ENCODE results near the gene SNX11.

- TF ChIP-seq ZFP3 (tag by site-specific recombination; IDR thresholded peaks at IDR 0.05; ENCODE audit: low read depth) (no peak), ZNF10 (tag by site-specific recombination; IDR thresholded peaks at IDR 0.05) (no peak), ZNF266 (tag by site-specific recombination; IDR thresholded peaks at IDR 0.05; ENCODE audit: low read depth) (no peak), ZNF114 (tag by site-specific recombination; IDR thresholded peaks at IDR 0.05) (no peak), HOXA7 (CRISPR knock-in tag; IDR thresholded peaks at IDR 0.05; ENCODE audit: borderline replicate concordance) (no peak), ZNF292 (tag by site-specific recombination; IDR thresholded peaks at IDR 0.05; ENCODE audit: borderline replicate concordance, low read depth) (no peak), ZBTB48 (tag by site-specific recombination; IDR thresholded peaks at IDR 0.05) (no peak), ZNF311 (tag by site-specific recombination; IDR thresholded peaks at IDR 0.05; ENCODE audit: borderline replicate concordance) (no peak), ZNF654 (tag by site-specific recombination; IDR thresholded peaks at IDR 0.05; ENCODE audit: low read depth) (peak; percentile 97)
- TF ChIP-seq, protein P1, sequence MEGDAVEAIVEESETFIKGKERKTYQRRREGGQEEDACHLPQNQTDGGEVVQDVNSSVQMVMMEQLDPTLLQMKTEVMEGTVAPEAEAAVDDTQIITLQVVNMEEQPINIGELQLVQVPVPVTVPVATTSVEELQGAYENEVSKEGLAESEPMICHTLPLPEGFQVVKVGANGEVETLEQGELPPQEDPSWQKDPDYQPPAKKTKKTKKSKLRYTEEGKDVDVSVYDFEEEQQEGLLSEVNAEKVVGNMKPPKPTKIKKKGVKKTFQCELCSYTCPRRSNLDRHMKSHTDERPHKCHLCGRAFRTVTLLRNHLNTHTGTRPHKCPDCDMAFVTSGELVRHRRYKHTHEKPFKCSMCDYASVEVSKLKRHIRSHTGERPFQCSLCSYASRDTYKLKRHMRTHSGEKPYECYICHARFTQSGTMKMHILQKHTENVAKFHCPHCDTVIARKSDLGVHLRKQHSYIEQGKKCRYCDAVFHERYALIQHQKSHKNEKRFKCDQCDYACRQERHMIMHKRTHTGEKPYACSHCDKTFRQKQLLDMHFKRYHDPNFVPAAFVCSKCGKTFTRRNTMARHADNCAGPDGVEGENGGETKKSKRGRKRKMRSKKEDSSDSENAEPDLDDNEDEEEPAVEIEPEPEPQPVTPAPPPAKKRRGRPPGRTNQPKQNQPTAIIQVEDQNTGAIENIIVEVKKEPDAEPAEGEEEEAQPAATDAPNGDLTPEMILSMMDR (tag by site-specific recombination; IDR thresholded peaks at IDR 0.05), result peak; percentile 68; the same call in 1 of the 2 replicates
- TF ChIP-seq, protein P2, sequence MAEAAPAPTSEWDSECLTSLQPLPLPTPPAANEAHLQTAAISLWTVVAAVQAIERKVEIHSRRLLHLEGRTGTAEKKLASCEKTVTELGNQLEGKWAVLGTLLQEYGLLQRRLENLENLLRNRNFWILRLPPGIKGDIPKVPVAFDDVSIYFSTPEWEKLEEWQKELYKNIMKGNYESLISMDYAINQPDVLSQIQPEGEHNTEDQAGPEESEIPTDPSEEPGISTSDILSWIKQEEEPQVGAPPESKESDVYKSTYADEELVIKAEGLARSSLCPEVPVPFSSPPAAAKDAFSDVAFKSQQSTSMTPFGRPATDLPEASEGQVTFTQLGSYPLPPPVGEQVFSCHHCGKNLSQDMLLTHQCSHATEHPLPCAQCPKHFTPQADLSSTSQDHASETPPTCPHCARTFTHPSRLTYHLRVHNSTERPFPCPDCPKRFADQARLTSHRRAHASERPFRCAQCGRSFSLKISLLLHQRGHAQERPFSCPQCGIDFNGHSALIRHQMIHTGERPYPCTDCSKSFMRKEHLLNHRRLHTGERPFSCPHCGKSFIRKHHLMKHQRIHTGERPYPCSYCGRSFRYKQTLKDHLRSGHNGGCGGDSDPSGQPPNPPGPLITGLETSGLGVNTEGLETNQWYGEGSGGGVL (tag by site-specific recombination; IDR thresholded peaks at IDR 0.05), result no peak
These were observed 23.8 kb downstream of the SNX11 start for GRCh38 chr17:48131216-48131824.
